Uterus (tissue), 2 donors: Measurements from ENCODE around the gene CA10.

Experiments used
- POLR2A ChIP-seq, 2 donors: fragments of 450-650 bp; IDR thresholded peaks; one replicate each; pipeline ENCODE4 v1.6.1; 2016; ENCODE audit warnings: antibody characterized with exemption in 2 of 2, mild to moderate bottlenecking in 1 of 2, moderate library complexity in 1 of 2
- TF ChIP-seq, protein P1 (sequence below), 4 experiments: fragments of 200-600 bp in 2 of 4; fragments of 450-650 bp in 2 of 4; sonication (generic) in 2 of 4; IDR thresholded peaks; one replicate each; pipeline ENCODE4 v1.5.1; 2016 to 2019; ENCODE audit warnings: antibody characterized with exemption in 4 of 4, mild to moderate bottlenecking in 2 of 4, moderate library complexity in 1 of 4

DNA sequence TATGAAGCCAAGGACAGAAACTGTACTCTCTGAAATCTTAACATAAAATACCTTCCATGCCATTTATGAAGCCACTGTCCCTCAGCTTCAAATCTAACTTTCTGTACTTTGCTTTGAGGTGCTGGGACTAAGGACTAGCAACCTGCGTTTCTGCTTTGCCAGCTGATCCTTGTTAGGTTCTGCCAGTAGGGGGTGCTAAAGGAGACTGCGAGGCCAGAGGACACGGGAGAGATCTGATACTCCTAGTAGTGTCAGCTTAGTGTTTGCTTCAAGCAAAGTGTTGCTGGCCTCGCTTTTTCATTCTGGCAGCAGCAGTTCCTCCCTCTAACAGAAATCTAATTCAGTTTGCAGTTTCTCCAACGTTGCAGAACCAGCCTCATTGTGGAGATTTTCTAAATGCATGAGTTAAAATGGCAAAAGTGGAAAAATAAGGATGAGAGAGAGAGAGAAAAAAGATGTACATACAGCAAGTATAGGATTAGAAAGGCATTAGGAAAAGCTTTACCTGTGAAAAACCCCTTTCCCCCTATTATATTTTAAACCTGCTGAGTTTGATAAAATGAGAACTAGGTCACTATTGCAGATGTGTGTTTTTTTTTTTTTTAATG, 297.5 kb downstream of the CA10 start:
- TF ChIP-seq, protein P1, sequence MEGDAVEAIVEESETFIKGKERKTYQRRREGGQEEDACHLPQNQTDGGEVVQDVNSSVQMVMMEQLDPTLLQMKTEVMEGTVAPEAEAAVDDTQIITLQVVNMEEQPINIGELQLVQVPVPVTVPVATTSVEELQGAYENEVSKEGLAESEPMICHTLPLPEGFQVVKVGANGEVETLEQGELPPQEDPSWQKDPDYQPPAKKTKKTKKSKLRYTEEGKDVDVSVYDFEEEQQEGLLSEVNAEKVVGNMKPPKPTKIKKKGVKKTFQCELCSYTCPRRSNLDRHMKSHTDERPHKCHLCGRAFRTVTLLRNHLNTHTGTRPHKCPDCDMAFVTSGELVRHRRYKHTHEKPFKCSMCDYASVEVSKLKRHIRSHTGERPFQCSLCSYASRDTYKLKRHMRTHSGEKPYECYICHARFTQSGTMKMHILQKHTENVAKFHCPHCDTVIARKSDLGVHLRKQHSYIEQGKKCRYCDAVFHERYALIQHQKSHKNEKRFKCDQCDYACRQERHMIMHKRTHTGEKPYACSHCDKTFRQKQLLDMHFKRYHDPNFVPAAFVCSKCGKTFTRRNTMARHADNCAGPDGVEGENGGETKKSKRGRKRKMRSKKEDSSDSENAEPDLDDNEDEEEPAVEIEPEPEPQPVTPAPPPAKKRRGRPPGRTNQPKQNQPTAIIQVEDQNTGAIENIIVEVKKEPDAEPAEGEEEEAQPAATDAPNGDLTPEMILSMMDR (IDR thresholded peaks at IDR 0.05), result peak in 2 of 4 experiments; percentile 20 to 32
- no peak for TF ChIP-seq POLR2A (IDR thresholded peaks at IDR 0.05)
